NCI-H2081 (cell line): ENCODE results near the gene DOK4.
"Not testable (repeated sequence)": the region's sequence is repeated elsewhere in the genome, so short reads cannot be mapped to it uniquely, and the experiment has no call there.

ENCODE experiments used
- DNase-seq, 2 experiments: peaks; one replicate each; lab custom pipeline; 2025; lab: John Stamatoyannopoulos, UW

Gene DOK4

GRCh38 chr16:57446531-57447185 is 39.6 kb downstream of the DOK4 start:
- peak in 1 of 2 experiments; percentile 27 for DNase-seq

GRCh38 chr16:57445510-57445909 is 40.8 kb downstream of the DOK4 start:
- no peak for DNase-seq

- DNase-seq = no peak
Measured at GRCh38 chr16:57444711-57445110, 41.6 kb downstream of the DOK4 start.

GRCh38 chr16:57440551-57440950 is 45.7 kb downstream of the DOK4 start:
- not testable (repeated sequence) for DNase-seq

GRCh38 chr16:57439947-57440346 is 46.3 kb downstream of the DOK4 start:
- not testable (repeated sequence) for DNase-seq

- DNase-seq = no peak
Measured at GRCh38 chr16:57435838-57436237, 50.5 kb downstream of the DOK4 start.

GRCh38 chr16:57434003-57434402 is 52.3 kb downstream of the DOK4 start:
- DNase-seq = no peak

- DNase-seq = no peak
Measured at GRCh38 chr16:57432989-57433388, 53.3 kb downstream of the DOK4 start.

- no peak for DNase-seq
Measured at GRCh38 chr16:57432505-57432904, 53.8 kb downstream of the DOK4 start.

- no peak for DNase-seq
Measured at GRCh38 chr16:57430955-57431354, 55.3 kb downstream of the DOK4 start.

- no peak for DNase-seq
Measured at GRCh38 chr16:57427824-57428223, 58.5 kb downstream of the DOK4 start.

GRCh38 chr16:57427307-57427706 is 59.0 kb downstream of the DOK4 start:
- DNase-seq = no peak

GRCh38 chr16:57426356-57426755 is 59.9 kb downstream of the DOK4 start:
- DNase-seq = no peak

GRCh38 chr16:57424583-57424982 is 61.7 kb downstream of the DOK4 start:
- DNase-seq = no peak

GRCh38 chr16:57423152-57423551 is 63.1 kb downstream of the DOK4 start:
- DNase-seq = no peak

GRCh38 chr16:57422026-57422944 is 64.0 kb downstream of the DOK4 start:
- peak in 1 of 2 experiments; percentile 35 for DNase-seq
